GM12874 (cell line): ENCODE measurements around the gene ATP6AP1.

Source experiments
- CTCF ChIP-seq: IDR thresholded peaks from 2 replicates; pipeline ENCODE4 v1.5.1; 2011; ENCODE audit warnings: low read depth, mild to moderate bottlenecking, control low read depth, low read length, moderate library complexity; ENCODE audit not compliant: insufficient read depth

Gene ATP6AP1

GRCh38 chrX:154469114-154469513 lies 40.6 kb downstream of the ATP6AP1 start:
- no peak for TF ChIP-seq CTCF

- TF ChIP-seq CTCF = no peak
These were observed 41.4 kb downstream of the ATP6AP1 start for GRCh38 chrX:154469880-154470279.

GRCh38 chrX:154470434-154470833 lies 42.0 kb downstream of the ATP6AP1 start:
- TF ChIP-seq CTCF = no peak

GRCh38 chrX:154470914-154471568 lies 42.6 kb downstream of the ATP6AP1 start:
- TF ChIP-seq CTCF = no peak

- no peak for TF ChIP-seq CTCF
These were observed 43.6 kb downstream of the ATP6AP1 start for GRCh38 chrX:154471839-154472684.

GRCh38 chrX:154472685-154473632 lies 44.5 kb downstream of the ATP6AP1 start:
- no peak for TF ChIP-seq CTCF

- TF ChIP-seq CTCF = no peak
These were observed 45.2 kb downstream of the ATP6AP1 start for GRCh38 chrX:154473683-154474082.
